Cardiac fibroblast (primary cell): ENCODE measurements around the gene RUVBL1.

Experiments used
- DNase-seq, 2 donors: peaks; one replicate each; pipeline versions ENCODE4 v3.0.0 to v3.0.0-alpha.2; 2010; ENCODE audit warnings: low read depth in 2 of 2
- H3K4me3 ChIP-seq, 2 donors: replicated peaks in 1 of 2; 1 replicate in 1 of 2; 2 replicates in 1 of 2; pipeline ENCODE4 v1.5.1; 2011; ENCODE audit warnings: low read depth in 2 of 2, low read length in 2 of 2, mild to moderate bottlenecking in 2 of 2, moderate library complexity in 1 of 2
- TF ChIP-seq, protein P1 (sequence below): IDR thresholded peaks from one replicate; pipeline ENCODE4 v1.5.1; 2011; ENCODE audit warnings: low read depth, mild to moderate bottlenecking, low read length, inconsistent platforms

RUVBL1 gene

GRCh38 chr3:128080323-128081080, 43.1 kb downstream of the RUVBL1 start:
- peak; percentile 70 to 82 for DNase-seq
- H3K4me3 ChIP-seq, result no peak overlapping the region
- TF ChIP-seq, protein P1, sequence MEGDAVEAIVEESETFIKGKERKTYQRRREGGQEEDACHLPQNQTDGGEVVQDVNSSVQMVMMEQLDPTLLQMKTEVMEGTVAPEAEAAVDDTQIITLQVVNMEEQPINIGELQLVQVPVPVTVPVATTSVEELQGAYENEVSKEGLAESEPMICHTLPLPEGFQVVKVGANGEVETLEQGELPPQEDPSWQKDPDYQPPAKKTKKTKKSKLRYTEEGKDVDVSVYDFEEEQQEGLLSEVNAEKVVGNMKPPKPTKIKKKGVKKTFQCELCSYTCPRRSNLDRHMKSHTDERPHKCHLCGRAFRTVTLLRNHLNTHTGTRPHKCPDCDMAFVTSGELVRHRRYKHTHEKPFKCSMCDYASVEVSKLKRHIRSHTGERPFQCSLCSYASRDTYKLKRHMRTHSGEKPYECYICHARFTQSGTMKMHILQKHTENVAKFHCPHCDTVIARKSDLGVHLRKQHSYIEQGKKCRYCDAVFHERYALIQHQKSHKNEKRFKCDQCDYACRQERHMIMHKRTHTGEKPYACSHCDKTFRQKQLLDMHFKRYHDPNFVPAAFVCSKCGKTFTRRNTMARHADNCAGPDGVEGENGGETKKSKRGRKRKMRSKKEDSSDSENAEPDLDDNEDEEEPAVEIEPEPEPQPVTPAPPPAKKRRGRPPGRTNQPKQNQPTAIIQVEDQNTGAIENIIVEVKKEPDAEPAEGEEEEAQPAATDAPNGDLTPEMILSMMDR, result no peak

DNA sequence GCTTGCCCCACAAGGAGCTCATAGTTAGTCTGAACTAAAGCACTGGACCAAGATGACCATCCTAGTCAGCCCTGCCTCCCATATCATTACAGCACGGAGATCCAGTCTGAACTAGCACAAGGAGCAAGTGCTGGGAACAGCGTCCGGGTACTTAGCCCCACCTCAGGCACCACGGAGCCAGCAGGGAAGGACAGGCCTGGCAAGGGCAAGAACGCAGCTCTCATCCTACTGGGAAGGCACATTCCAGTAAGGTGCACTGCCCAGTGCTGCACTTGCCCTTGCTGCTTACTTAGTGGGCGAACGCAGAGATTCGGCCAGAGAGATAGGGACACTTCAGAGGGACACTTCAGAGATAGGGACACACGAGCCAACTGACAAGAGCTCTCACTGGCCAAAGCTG, 43.8 kb downstream of the RUVBL1 start:
- DNase-seq, result no peak
- TF ChIP-seq, protein P1, result no peak
- no peak overlapping the region for H3K4me3 ChIP-seq

DNA sequence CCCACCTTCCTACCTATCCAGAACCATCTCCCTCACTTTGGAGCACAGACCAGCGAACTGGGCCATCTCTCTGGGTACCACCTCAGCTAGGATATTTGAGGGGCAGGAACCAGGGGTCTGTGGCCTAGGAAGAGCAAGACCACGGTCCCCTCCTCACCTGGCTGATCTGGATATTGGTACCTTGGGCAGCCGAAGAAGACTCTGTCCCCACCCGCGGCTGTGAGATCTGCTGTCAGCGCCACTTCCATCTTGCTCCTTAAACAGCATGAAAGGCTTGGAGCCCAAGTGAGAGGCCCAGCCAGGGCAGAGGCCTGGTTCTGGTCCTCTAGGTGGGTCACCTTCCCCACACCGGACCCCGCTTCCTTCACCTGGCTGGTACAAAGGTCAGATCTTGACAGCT, 44.7 kb downstream of the RUVBL1 start:
- H3K4me3 ChIP-seq, result no peak overlapping the region
- DNase-seq, result no peak
- TF ChIP-seq, protein P1, result no peak

GRCh38 chr3:128078322-128078721, 45.3 kb downstream of the RUVBL1 start:
- no peak for DNase-seq
- H3K4me3 ChIP-seq, result no peak overlapping the region
- TF ChIP-seq, protein P1, result no peak

DNA sequence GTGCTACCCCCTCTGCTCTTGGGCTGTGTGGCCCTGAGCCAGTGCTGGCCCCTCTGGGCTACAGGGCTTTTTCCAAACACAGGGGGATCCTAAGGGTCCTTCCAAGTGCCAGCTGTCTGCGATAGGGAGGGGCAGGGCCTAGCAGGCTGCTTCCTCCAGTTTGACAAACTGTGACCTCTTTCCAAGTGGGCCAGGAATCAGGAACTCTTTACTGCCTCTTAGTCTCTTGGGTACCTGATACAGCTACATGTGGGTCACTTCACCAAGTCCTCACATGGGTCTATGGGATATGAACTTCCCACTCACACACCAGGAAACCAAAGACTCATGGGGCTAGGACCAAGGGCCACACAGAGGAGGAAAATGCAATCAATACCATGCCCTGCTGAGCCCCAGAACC, 45.9 kb downstream of the RUVBL1 start:
- TF ChIP-seq, protein P1, result no peak
- DNase-seq, result no peak
- H3K4me3 ChIP-seq, result no peak overlapping the region

DNA sequence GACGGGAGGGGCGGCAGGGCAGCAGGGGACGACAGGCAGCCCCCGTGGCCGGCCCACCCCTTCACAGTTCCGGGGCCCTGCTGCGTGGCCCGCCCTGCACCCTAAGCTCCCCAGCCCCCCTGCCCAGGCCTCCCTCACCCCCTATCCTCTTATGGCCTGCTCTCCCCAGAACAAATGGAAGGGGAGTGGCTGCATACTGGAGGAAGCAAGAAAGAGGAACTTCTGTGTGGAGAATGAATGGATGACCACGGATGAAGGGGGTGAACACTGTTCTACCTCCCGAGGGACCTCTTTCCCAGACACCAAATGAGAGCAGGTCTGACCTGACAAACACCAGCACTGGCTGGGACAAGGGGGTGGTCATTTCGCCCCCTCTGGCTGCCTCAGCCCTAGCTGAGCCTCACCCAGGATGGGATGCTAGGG, 46.4 kb downstream of the RUVBL1 start:
- DNase-seq, result no peak
- TF ChIP-seq, protein P1, result no peak
- no peak overlapping the region for H3K4me3 ChIP-seq
